ENCODE measurements around the gene MT1A.
"Not testable (repeated sequence)": the region's sequence is repeated elsewhere in the genome, so short reads cannot be mapped to it uniquely, and the experiment has no call there.

The MT1A gene

DNA sequence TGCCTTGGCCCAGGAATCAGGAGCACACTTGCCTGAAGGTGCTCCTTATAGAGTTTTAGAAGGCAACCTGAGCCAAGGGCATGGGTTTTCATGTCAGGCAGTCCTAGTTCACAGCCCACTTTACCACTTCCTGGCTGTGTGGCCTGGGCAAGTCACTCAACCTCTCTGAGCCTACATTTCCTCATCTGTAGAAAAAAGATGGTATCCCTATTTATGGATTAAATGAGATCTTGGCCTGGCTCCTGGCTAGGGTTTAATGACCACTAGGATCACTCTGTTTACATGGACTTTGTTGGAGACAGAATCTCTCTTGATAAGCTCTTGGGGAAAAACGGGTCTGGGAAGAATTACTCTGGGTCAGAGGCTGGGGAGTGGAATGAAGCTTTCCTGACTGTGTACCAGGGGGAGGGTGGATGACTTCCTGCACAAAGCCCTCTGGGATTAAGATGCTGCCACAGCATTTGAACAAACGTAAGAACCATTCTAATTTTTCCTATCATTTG lies 27.8 kb upstream of the MT1A start:
- no peak for DNase-seq (ENCODE audit: low spot score)

DNA sequence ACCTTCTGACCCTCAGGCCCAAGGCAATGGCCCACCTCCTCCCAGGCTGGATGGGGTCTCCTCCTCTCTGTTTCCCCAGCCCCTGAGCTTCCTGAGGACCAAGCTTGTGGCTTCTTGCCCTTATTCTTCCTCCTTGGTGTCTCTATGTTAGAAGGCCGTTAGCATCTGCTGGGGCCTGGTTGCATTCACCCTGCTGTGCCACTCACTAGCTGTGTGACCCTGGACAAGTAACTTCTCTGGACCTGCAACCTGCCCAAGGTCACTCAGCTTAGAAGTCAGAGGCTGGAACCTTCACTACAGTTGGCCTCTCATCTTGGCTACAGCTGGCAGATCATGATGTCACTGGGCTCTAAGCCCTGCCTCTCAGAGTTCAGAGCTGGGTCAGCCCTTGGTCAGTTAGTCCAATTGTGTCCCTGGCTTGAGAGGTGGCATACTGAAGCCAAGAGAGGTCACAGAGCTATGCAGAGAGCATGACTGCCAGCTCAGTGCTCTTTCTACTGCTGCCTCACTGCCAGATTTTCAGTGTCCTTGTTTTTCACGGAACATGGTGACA lies 27.1 kb upstream of the MT1A start:
- no peak for DNase-seq (ENCODE audit: low spot score)

GRCh38 chr16:56613706-56614105 lies 24.8 kb upstream of the MT1A start:
- no peak for DNase-seq (ENCODE audit: low spot score)

DNA sequence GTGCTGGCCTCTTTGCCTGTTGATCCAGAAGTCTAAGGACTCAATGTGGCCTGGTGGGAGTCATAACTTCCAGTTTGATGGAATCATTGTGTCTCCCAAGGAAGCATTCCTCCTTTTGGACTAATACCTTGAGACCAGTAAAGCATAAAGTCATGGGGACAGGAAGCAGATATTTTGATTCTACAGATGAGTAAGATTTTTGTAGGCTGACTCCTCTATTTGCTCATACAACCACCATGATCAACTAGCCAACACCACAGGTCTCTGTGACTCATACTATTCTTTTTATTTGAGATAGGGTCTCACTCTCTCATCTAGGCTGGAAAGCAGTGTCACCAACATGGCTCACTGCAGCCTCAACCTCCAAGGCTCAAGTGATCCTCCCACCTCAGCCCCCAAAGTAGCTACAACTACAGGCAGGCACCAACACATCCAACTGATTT lies 23.9 kb upstream of the MT1A start:
- DNase-seq (ENCODE audit: low spot score), result no peak

DNA sequence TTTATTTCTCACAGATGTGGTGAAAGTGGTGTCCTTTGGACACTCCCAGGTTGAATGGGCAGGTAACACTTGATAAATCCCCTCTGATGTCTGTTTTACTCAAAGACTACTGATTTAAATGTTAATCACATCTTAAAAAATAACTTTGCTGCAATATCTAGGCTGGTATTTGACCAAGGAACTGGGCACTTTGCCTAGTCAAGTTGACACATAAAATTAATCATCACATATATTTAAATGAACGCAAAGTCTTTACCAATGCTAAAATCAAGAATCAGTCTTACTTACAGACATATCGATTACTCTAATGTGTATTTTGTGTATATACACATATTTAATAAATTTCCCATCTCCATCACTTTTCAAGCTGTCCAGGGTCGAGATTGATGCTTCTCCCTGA lies 23.1 kb upstream of the MT1A start:
- DNase-seq (ENCODE audit: low spot score), result no peak

GRCh38 chr16:56616608-56617211 lies 21.8 kb upstream of the MT1A start:
- DNase-seq (ENCODE audit: low spot score), result no peak

GRCh38 chr16:56617212-56618085 lies 21.0 kb upstream of the MT1A start:
- DNase-seq (ENCODE audit: low spot score), result no peak

DNA sequence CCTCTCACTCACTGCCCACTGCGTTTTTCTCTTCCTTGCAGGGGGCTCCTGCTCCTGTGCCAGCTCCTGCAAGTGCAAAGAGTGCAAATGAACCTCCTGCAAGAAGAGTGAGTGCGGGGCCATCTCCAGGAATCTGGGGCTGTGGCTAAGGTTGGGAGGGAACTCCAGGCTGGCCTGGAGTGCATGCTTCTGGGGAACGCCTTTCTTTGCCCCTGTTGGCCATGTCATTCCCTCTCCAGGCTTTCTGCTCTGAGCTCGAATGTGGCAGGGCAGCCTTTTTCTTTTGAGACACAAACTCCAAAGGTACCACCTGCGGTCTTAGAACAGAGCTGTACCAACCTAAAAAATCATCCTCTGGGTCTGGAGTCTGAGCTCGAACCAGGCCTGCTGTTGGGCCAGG lies 20.3 kb upstream of the MT1A start:
- DNase-seq (ENCODE audit: low spot score), result no peak

GRCh38 chr16:56620339-56620897 lies 18.0 kb upstream of the MT1A start:
- no peak for DNase-seq (ENCODE audit: low spot score)

DNA sequence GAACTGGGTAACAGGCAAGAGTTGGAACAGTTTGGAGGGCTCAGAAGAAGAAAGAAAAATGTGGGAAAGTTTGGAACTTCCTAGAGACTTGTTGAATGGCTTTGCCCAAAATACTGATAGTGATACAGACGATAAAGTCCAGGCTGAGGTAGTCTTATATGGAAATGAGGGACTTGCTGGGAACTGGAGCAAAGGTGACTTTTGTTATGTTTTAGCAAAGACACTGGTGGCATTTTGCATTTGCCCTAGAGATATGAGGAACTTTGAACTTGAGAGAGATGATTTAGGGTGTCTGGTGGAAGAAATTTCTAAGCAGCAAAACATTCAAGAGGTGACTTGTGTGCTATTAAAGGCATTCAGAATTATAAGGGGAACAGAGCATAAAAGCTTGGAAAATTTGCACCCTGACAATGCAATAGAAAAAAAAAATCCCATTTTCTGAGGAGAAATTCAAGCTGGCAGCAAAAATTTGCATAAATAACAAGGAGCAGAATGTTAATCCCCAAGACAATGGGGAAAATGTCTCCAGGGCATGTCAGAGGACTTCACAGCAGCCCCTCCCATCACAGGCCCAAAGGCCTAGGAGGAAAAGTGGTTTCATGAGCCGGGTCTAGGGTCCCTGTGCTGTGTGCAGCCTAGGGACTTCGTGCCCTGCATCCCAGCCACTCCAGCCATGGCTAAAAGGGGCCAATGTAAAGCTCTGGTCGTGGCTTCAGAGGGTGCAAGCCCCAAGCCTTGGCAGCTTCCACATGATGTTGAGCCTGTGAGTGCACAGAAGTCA lies 16.6 kb upstream of the MT1A start:
- not testable (repeated sequence) for DNase-seq (ENCODE audit: low spot score)

DNA sequence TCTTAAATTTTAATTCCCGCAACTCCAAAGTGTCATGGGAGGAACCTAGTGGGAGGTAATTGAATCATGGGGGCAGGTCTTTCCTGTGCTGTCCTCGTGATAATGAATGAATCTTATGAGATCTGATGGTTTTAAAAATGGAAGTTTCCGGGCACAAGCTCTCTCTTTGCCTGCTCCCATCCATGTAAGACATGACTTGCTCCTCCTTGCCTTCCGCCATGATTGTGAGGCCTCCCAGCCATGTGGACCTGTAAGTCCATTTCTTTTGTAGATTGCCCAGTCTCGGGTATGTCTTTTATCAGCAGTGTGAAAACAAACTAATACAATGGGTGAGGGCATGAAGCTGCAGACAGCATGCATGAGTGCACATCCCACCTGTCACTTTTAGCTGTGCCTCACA lies 15.3 kb upstream of the MT1A start:
- DNase-seq (ENCODE audit: low spot score), result not testable (repeated sequence)

GRCh38 chr16:56623637-56624036 lies 14.8 kb upstream of the MT1A start:
- DNase-seq (ENCODE audit: low spot score), result no peak

DNA sequence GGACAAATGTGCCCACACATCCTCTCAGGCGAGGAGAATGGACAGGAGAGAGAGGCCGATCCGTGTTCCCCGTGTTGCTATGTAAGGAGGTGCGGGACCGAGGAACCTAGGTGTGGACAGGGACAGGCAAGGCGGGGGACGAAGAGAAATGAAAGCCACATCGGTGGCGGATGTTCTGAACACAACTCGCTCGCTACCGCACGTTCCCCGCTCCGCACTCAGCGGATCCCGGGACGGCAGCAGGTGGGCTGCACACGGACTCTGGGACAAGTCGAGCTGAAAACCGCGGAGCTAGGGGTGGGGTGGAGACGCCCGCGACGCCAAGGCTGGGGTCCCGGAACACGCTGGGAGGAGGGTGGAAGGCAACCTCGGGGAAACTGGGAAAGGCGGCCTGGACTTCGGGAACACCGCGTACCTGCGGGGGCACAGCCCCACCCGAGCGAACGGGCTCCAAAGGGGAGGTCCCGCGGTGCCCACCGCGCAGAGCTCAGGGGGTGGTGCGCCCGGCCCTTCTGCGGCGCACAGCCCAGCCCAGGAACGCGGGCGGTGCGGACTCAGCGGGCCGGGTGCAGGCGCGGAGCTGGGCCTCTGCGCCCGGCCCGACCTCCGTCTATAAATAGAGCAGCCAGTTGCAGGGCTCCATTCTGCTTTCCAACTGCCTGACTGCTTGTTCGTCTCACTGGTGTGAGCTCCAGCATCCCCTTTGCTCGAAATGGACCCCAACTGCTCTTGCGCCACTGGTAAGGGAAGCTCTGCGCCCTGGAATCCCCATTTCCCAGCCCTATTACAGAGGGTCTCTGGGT lies 13.1 kb upstream of the MT1A start, which contains the start of gene MT1E:
MT1E (plus strand) TSS at position 642 of the 803 bp plus-strand sequence; CDS start at position 713, 71 bp downstream.
- peak; percentile 44 for DNase-seq (ENCODE audit: low spot score)

- DNase-seq (ENCODE audit: low spot score), result no peak
These were observed 12.4 kb upstream of the MT1A start for GRCh38 chr16:56625943-56626654.

DNA sequence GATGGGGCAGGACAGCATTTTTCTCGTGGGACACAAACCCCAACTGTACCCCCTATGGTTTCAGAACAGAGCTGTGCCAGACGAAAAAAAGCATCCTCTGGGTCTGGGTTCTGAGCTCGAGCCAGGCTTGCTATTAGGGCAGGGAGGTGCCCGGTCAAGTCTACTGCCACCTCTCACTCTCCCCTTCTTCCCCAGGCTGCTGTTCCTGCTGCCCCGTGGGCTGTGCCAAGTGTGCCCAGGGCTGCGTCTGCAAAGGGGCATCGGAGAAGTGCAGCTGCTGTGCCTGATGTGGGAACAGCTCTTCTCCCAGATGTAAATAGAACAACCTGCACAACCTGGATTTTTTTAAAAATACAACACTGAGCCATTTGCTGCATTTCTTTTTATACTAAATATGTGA lies 11.8 kb upstream of the MT1A start:
- no peak for DNase-seq (ENCODE audit: low spot score)

GRCh38 chr16:56628486-56629350 lies 9.7 kb upstream of the MT1A start:
- DNase-seq (ENCODE audit: low spot score), result no peak

DNA sequence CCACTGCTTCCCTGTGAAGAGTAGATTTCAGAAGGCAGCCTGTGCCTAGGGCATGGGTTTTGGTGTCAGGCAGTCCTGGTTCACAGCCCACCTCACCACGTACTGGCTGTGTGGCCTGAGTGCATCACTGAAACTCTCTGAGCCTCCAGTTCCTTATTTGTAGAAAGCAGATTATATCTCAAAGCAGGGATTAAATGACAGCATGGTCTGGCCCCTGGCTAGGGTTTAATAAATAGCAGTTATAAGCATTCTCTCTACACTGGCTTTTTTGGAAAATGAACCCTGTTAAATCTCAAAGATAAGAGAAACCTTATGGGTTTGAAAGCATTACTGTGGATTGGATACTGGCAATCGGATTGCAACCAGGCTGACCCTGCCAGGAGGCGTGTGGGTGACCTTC lies 8.9 kb upstream of the MT1A start:
- no peak for DNase-seq (ENCODE audit: low spot score)

GRCh38 chr16:56630134-56630533 lies 8.3 kb upstream of the MT1A start:
- no peak for DNase-seq (ENCODE audit: low spot score)

- DNase-seq (ENCODE audit: low spot score), result no peak
These were observed 7.3 kb upstream of the MT1A start for GRCh38 chr16:56631197-56631596.

GRCh38 chr16:56631832-56632155 lies 6.7 kb upstream of the MT1A start:
- DNase-seq (ENCODE audit: low spot score), result no peak

Data from LoVo (cell line).